GM21526 (cell line): ENCODE data around the gene ROR1.
A peak's percentile ranks its signal among the peaks of the same experiment; 100 is the strongest.

ENCODE experiments used
- ATAC-seq: cut with Tn5 transposase; IDR thresholded peaks from one replicate; pipeline ENCODE4 v1.9.1; 2021; ENCODE audit warnings: moderate library complexity; ENCODE audit not compliant: unreplicated experiment, low FRiP score

The ROR1 gene

GRCh38 chr1:63773815-63774616 is at the start of gene ROR1:
ROR1 (plus strand) TSS chr1:63774017.
- ATAC-seq = peak; percentile 89

DNA sequence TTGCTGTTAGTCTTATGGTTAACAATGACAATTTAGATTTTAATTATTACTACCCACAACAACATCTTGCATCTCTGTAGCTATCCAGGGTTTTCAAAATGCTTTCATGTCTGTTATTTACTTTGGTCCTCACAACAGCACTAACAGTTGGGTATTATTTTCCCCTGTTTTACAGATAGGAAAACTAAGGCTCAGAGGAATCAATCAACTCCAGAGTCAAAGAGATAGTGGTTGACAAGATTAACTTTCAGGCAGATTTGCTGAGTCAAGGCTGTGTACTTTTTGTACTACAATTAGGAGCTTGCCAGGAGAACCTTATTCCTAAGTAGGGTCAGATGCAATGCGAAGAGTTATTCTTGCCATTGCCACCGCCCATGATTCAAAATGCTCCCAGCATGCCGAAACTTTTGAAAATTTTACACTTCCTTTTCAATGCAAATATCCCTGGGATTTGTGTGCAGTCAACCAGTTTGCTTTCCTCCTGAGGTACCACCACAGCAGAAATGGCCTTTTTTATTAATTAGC is 49.4 kb upstream of the ROR1 start:
- no peak for ATAC-seq

DNA sequence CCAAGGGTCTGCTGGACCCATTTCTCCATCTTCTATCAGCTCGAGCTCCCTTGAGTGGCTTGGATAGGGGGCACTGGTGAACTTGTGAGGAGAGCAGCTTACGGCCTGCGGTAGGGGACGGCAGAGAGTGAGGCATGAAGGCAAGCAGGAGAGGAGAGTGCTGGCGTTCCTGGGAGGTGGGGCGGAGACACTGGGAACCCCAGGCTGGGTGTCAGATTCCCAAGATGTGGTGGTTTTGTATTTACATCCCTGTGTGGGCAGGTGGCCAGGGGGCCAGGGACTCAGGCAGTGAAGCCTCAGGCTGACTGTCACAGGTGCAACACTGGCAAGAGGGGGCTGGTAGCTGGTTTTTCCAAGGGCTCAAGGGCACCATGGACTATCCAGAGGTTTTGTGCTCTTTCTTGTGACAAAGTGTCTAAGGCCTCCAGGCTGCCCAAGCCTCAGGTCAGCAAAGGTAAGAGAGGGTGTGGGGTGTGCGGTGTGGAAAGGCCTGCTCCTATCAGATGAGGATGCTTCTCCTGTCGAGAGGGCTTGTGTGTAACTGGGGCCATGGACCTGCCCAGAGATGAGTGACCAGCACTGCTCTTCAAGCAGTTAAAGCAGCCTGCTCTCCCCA is 45.1 kb upstream of the ROR1 start:
- no peak for ATAC-seq

GRCh38 chr1:63729227-63729620 is 44.6 kb upstream of the ROR1 start:
- ATAC-seq = no peak

DNA sequence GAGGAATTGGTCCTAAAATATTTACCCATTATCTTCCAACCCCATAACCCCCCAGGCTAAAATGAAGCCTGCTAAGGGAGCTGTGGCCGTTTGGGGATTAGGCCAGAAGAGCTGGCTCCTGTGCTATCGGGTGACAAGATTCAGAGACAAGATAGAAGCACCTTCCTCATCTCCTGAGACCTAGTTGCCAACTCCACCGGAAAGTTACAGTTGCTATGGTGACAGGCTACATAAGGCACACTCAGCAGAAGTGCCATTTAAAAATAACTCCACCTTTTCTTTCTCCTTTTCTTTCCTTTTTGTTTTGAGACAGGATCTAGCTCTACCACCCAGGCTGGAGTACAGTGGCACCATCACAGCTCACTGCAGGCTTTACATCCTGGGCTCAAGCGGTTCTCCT is 43.6 kb upstream of the ROR1 start:
- ATAC-seq = no peak

- no peak for ATAC-seq
Measured at GRCh38 chr1:63731117-63732043, 42.4 kb upstream of the ROR1 start.

- no peak for ATAC-seq
Measured at GRCh38 chr1:63732666-63733065, 41.2 kb upstream of the ROR1 start.

GRCh38 chr1:63738772-63739171 is 35.0 kb upstream of the ROR1 start:
- no peak for ATAC-seq

DNA sequence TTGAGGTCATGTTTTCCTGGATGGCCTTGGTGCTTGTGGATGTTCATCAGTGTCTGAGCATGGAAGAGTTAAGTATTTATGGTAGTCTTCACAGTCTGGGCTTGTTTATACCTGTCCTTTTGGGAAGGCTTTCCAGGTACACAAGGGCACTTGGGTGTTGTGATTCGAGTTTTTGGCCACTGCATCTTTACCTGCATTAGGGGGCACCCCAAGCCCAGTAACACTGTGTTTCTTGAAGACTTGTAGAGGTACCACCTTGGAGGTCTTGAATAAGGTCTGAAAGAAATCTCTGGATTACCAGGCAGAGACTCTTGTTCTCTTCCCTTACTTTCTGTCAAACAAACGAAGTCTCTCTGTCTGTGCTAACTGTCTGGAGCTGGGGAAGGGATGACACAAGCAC is 34.4 kb upstream of the ROR1 start:
- no peak for ATAC-seq

DNA sequence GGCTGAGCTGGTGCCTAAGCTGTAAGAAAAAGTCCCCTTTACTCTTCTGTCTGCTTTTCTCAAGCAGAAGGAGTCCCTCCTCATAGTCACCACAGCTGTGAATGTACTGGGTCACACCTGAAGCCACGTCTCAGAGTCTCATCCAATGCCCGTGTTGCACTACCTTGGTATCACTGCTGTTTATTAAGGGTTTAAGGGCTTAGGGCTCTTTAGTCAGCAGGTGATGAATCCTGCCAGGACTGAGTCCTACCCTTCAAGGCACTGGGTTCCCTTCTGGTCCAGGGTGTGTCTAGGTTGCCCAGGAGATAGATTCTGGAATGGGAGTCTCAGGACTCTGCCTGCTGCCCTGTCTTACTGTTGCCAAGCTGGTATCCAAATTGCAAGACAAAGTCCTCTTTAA is 33.4 kb upstream of the ROR1 start:
- ATAC-seq = no peak

- no peak for ATAC-seq
Measured at GRCh38 chr1:63742526-63742925, 31.3 kb upstream of the ROR1 start.

DNA sequence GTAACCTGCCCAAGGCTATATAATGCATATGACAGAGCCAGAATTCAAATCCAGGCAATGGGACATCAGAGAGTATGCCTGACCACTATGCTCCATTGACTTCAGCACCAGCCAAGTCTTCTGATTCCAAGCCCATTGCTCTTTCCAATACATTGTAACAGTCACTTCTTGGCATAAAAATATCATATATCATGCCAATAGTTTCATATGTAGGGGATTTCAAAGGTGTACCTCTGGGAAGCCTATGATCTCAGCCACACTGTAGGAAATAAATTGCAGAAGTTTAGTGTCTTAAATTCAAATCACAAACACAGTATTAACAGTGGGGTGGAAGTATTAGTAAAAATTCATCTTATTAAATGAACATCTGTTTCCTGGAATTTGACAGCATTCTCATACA is 30.0 kb upstream of the ROR1 start:
- ATAC-seq = no peak

DNA sequence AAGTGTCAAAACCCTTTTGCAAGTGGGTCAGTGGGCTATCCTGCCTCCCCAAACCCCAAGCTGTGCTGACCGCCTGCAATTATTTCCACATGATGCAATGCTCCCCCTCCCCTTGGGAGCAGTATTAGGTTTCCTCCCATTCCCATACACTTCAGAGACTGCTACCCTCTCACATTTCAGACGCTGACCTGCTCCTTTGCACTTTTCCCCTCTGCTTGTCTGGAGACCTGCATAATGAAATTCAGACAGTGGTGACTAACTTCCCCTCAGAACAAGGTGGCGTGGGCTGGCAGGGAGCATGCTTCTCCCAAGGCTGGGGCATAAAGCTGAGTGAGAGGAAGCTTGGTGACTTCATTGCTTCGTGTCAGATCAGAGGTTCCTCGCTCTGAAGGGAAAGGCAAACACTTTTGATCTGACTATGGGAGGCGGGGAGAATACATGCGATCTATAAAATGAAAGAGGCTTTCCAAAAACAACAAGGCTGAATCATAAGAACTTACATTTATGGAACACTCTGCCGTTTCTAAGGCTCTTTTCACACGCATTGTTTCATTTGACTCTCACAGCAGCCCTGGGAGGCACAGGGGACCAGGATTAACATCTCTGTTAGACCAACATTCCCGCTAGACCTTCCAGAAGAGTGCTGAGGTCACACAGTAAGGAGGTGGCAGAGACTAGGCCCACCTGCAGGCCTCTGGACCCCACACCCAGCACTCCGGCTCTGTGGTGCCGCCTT is 27.5 kb upstream of the ROR1 start:
- no peak for ATAC-seq

DNA sequence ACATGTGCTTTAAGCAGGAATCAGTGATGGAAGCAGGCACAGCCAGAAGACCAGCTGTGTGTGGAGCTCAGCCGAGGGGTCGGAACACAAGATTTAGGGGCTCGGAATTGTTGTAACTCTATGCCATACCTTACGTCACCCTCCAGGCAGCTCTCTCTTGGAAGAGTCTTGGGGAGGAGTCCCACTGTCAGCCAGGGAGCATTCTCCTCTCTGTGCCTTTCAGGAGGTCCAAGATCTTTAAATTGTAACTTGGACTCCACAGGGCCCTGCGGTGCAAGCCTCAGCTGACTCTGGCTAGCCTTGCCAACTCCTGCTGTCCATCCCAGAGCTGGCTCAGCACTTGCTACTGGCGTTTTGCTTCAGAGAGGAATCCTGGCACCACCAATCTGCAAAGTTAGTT is 26.4 kb upstream of the ROR1 start:
- ATAC-seq = no peak

- ATAC-seq = no peak
Measured at GRCh38 chr1:63748046-63748580, 25.7 kb upstream of the ROR1 start.

DNA sequence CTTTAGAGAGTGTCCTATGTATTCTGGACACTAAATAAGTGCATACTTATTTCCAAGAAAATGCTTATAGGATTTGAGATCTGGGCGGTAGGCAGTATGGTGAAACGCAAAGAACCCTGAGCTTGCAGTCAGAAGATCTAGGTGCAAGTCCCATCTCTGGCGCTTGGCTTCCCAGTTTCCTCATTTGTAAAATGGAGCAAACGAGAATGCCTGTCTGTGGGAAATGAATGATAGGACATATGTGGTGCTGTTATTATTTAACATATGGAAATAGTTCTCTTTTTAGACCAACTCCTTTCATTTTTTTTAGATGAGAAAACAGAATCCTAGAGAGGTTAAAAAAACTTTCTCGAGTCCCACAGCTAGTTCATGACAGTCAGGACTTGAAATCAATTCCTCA is 25.2 kb upstream of the ROR1 start:
- ATAC-seq = no peak

- no peak for ATAC-seq
Measured at GRCh38 chr1:63750721-63751120, 23.1 kb upstream of the ROR1 start.

DNA sequence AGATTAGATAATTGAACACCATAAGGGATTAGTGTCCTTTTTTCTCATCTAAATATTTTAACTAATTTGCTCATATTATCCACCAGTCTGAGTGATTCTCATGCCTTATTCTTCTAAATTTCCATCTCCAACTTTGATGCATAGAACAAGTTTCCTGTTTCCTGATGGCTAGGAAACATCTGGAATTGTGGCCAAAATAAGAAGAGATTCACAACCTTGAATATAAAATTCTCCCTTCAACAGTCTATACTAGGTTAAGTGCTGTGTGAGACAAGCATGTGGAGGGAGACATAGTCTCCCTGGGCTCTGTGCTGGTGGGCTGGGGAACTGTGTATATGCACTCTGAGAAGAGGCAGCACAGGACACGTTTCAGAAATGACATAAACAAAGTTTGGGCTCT is 21.6 kb upstream of the ROR1 start:
- no peak for ATAC-seq

GRCh38 chr1:63753591-63753990 is 20.2 kb upstream of the ROR1 start:
- no peak for ATAC-seq

GRCh38 chr1:63756839-63757238 is 17.0 kb upstream of the ROR1 start:
- ATAC-seq = no peak
